HG03439 (cell line): ENCODE measurements around the gene CLSTN3.
"Not testable (repeated sequence)": the region's sequence is repeated elsewhere in the genome, so short reads cannot be mapped to it uniquely, and the experiment has no call there.

Experiments used
- ATAC-seq: cut with Tn5 transposase; IDR thresholded peaks from one replicate; pipeline ENCODE4 v1.9.1; 2021; ENCODE audit warnings: mild to moderate bottlenecking, moderate library complexity; ENCODE audit not compliant: unreplicated experiment

Gene CLSTN3

DNA sequence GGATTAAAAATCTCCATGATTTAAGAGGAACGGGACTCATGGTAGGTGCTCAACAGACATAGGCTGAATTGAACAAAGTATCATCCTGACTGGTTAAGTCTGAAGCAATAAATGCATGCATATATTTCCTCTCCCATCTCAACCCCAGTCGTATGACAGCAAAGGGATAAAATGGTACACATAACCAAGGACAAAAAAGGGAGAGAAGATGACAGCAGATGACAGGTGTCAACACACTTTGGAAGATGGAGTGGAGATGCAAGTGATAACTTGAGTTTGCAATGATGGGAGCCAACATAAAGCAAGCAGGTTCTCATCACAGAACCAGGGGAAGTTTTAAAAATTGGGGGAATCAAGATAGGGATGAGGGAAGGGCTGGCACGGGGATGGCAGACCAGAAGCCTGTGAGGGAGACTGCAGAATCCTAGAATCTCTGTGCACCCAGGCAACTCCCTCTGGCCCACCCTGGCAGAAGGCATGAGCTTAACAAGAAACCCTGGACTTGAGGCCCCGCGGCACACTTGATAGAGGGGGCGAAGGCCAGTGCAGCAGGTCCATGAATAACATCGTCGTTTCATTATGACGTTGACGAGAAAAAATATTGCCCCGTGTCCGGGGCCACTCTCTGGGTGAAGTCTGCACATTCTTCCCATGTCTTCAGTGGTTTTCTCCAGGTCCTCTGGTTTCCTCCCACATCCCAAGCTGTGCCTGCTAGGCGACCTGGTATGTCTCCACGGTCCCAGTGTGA, 26.2 kb upstream of the CLSTN3 start:
- ATAC-seq, result no peak

DNA sequence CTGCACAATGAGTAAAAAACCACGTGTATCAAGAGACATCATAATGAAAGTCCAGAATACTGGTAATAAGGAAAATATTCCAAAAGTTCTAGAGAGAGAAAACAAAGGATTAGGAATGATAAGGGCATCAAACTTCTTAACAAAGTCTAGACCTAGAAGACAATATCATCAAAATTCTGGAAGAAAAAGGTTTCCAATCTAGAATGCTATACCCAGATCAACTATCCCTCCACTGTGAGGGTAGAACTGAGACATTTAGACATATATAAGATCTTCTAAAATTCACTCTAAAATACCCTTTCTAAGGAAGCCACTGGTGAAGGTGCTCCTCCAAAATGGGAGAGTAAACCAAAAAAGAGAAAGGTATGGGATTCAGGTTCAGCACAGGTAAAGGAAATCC, 24.1 kb upstream of the CLSTN3 start:
- ATAC-seq, result no peak

GRCh38 chr12:7107181-7107580, 23.0 kb upstream of the CLSTN3 start:
- ATAC-seq, result not testable (repeated sequence)

DNA sequence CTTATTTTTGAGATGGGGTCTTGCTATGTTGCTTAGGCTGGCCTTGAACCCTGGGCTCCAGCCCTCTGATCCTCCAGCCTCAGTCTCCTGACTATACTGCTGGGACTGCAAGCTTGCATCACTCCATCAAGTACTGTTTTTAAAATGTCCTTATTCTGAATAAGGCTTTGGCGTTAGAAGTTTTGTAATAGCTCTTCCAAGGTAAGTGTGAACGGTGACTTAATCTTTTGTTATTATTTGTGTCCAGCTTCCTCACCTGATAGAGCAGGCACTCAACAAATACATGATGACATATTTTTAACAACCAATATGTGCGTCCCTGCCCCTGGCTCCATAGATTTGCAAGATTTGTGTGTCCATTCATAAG, 22.6 kb upstream of the CLSTN3 start:
- ATAC-seq, result no peak

GRCh38 chr12:7108003-7108795, 22.0 kb upstream of the CLSTN3 start:
- peak; percentile 85 for ATAC-seq

GRCh38 chr12:7108796-7109571, 21.2 kb upstream of the CLSTN3 start, which contains the start of gene C1RL:
Gene C1RL (minus strand): TSS chr12:7109214. CDS start chr12:7109180, 34 bp downstream.
- no peak for ATAC-seq

GRCh38 chr12:7109572-7109920, 20.6 kb upstream of the CLSTN3 start:
- ATAC-seq, result no peak

- ATAC-seq, result no peak
Observed at GRCh38 chr12:7110661-7111060, 19.5 kb upstream of the CLSTN3 start.

GRCh38 chr12:7112041-7112440, 18.1 kb upstream of the CLSTN3 start:
- no peak for ATAC-seq

DNA sequence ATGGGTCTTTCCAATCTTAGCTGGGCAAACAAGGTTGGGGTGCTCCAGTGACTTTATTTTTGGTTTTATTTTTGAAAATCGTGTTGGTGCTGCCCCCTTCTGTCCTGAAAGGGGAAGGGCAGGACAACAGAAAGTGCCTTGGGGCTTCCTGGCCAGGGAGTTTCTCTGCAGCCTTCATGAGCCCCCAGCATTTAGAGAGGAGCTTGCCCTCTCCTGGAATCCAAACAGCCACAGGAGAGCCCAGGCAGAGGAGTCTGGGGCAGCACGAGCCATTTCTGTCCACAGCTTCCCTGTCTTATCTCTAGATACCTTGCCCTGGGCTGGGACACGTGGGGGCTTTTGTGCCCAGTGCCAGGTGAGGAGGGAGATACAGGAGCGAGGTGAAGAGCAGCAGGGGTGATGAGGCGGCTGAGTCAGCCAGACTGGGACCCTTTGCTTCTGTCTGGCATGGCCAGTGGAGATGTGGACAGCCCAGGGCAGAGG, 16.7 kb upstream of the CLSTN3 start:
- ATAC-seq, result no peak

- no peak for ATAC-seq
Observed at GRCh38 chr12:7114008-7114407, 16.2 kb upstream of the CLSTN3 start.

DNA sequence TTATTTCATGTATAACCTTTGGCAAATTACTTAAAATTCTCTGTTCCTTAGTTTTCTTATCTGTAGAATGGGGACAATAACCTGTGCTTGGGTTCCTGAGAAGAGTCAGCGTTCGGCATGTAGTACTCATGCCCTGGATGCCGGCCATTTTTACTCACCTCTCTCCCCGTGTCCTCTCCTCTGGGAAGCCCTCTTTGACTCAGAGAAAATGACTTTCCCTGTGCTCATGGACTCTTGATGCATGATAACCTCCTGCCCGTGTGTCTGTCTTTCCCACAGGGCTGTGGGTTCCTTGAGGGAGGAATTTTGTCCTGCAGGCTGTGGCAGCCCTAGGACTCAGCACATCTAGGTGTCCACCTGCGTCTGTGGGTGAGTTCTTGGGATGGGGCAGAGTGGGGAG, 15.3 kb upstream of the CLSTN3 start:
- ATAC-seq, result no peak

DNA sequence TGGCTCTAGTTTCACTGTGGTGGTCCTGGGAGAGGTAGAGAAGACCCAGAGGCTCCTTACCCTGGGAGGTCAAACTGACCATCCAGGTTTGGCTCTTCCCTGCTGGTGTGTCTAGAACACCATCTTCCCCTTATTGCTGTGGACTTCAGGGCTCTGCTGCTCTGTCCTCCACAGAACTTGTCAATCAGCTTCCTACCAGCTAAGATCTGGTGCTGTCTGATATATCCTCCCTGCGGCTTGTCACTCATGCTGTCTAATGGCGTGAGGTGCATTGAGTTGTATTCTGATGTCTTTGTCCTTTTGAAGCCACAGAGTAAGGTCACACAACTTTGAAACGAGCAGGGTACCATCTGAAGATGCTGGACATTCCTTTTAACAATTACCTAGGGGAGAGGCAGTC, 14.0 kb upstream of the CLSTN3 start:
- no peak for ATAC-seq

- no peak for ATAC-seq
Observed at GRCh38 chr12:7116916-7117315, 13.3 kb upstream of the CLSTN3 start.

GRCh38 chr12:7117670-7118069, 12.5 kb upstream of the CLSTN3 start:
- no peak for ATAC-seq

GRCh38 chr12:7118881-7119280, 11.3 kb upstream of the CLSTN3 start:
- ATAC-seq, result no peak

GRCh38 chr12:7120166-7120565, 10.0 kb upstream of the CLSTN3 start:
- ATAC-seq, result no peak

- ATAC-seq, result no peak
Observed at GRCh38 chr12:7121324-7121723, 8.8 kb upstream of the CLSTN3 start.

GRCh38 chr12:7122811-7123769, 7.1 kb upstream of the CLSTN3 start:
- no peak for ATAC-seq

GRCh38 chr12:7123806-7124522, 6.2 kb upstream of the CLSTN3 start:
- ATAC-seq, result no peak
